Measurements from ENCODE around the gene KIF21B.

The KIF21B gene

DNA sequence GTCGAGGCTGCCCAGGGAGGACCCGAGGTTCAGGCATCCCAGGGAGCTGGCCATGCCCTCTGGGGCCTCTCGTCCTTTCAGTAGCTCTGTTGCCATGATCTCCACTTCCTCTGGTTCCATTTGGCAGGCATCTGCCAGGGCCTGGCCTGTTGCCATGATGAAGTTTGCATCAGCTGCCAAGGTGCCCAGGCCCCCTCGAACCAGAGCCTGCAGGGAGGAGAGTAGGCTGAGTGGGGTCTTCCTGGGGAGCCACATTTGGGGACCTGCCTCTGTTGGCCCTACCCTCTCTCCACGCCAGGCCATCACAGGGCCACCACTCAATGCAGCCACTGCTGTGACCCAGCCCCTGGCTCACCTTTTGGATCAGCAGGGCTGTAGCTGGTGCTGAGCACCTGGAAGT is 16.4 kb upstream of the KIF21B start:
- TF ChIP-seq CTCF (IDR thresholded peaks at IDR 0.05; ENCODE audit: low read depth, low read length, missing control alignments), result no peak
- in situ Hi-C loops (cut with HindIII; ENCODE audit: low sequenced_read_pairs), result loop anchor here (10.0 kb wide), 2 partner anchors 75 to 475 kb away; no protein-coding TSS in a partner anchor
- no peak overlapping the region for H3K4me3 ChIP-seq (ENCODE audit: low read depth, low read length)
- no peak for DNase-seq (ENCODE audit: low read depth)

GRCh38 chr1:201039418-201039817 is 15.9 kb upstream of the KIF21B start:
- no peak for DNase-seq (ENCODE audit: low read depth)
- in situ Hi-C loops (cut with HindIII; ENCODE audit: low sequenced_read_pairs), result loop anchor here (10.0 kb wide), 1 partner anchor 475 kb away; no protein-coding TSS in a partner anchor
- TF ChIP-seq CTCF (IDR thresholded peaks at IDR 0.05; ENCODE audit: low read depth, low read length, missing control alignments), result no peak
- H3K4me3 ChIP-seq (ENCODE audit: low read depth, low read length), result no peak overlapping the region

- in situ Hi-C loops (cut with HindIII; ENCODE audit: low sequenced_read_pairs), result loop anchor here (10.0 kb wide), 1 partner anchor 474 kb away; no protein-coding TSS in a partner anchor
- TF ChIP-seq CTCF (IDR thresholded peaks at IDR 0.05; ENCODE audit: low read depth, low read length, missing control alignments), result no peak
- DNase-seq (ENCODE audit: low read depth), result no peak
- H3K4me3 ChIP-seq (ENCODE audit: low read depth, low read length), result no peak overlapping the region
Observed at GRCh38 chr1:201038186-201038876, 14.8 kb upstream of the KIF21B start.

- in situ Hi-C loops (cut with HindIII; ENCODE audit: low sequenced_read_pairs), result loop anchor here (10.0 kb wide), 1 partner anchor 472 kb away; no protein-coding TSS in a partner anchor
- no peak for DNase-seq (ENCODE audit: low read depth)
- H3K4me3 ChIP-seq (ENCODE audit: low read depth, low read length), result no peak overlapping the region
- no peak for TF ChIP-seq CTCF (IDR thresholded peaks at IDR 0.05; ENCODE audit: low read depth, low read length, missing control alignments)
Observed at GRCh38 chr1:201036188-201036842, 12.8 kb upstream of the KIF21B start.

DNA sequence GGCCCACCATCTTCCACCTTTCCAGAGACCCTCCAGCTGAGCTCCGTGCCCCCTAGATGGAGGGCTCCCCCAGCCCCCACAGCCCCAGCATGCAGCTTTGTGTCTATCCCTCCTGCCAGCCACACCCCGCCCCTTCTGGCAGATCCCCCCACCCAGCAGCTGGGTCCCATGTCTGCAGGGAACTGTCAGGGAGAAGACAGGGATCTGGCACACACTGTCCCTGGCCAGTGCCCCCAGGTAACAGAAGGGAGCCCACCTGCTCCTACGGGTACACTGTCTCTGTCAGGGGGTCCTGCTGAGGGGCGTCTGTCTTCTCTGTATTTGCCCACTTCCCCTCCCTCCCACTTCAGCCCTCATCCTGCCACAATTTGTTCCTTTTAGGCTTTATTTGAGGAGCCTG is 11.2 kb upstream of the KIF21B start:
- in situ Hi-C loops (cut with HindIII; ENCODE audit: low sequenced_read_pairs), result loop anchor here (10.0 kb wide), 1 partner anchor 470 kb away; no protein-coding TSS in a partner anchor
- no peak for DNase-seq (ENCODE audit: low read depth)

GRCh38 chr1:201032408-201032807 is 8.9 kb upstream of the KIF21B start:
- no peak for TF ChIP-seq CTCF (IDR thresholded peaks at IDR 0.05; ENCODE audit: low read depth, low read length, missing control alignments)
- no peak overlapping the region for H3K4me3 ChIP-seq (ENCODE audit: low read depth, low read length)
- in situ Hi-C loops (cut with HindIII; ENCODE audit: low sequenced_read_pairs), result loop anchor here (10.0 kb wide), 1 partner anchor 468 kb away; no protein-coding TSS in a partner anchor
- no peak for DNase-seq (ENCODE audit: low read depth)

More for the DNA sequence above, 11.2 kb upstream of the KIF21B start:
- no peak overlapping the region for H3K4me3 ChIP-seq (ENCODE audit: low read depth, low read length)
- TF ChIP-seq CTCF (IDR thresholded peaks at IDR 0.05; ENCODE audit: low read depth, low read length, missing control alignments), result no peak
